Stimulated activated CD8-positive, alpha-beta memory T cell treated with anti-CD3 and anti-CD28 coated beads, Interleukin-12 subunit alpha, Interleukin-12 subunit beta, amount 100 ng/mL, for 4 hours (primary cell): ENCODE results near the gene GLO1.

Source experiments
- DNase-seq: peaks from one replicate; pipeline ENCODE4 v3.0.0-alpha.2; 2020; ENCODE audit warnings: low read depth

The GLO1 gene

DNA sequence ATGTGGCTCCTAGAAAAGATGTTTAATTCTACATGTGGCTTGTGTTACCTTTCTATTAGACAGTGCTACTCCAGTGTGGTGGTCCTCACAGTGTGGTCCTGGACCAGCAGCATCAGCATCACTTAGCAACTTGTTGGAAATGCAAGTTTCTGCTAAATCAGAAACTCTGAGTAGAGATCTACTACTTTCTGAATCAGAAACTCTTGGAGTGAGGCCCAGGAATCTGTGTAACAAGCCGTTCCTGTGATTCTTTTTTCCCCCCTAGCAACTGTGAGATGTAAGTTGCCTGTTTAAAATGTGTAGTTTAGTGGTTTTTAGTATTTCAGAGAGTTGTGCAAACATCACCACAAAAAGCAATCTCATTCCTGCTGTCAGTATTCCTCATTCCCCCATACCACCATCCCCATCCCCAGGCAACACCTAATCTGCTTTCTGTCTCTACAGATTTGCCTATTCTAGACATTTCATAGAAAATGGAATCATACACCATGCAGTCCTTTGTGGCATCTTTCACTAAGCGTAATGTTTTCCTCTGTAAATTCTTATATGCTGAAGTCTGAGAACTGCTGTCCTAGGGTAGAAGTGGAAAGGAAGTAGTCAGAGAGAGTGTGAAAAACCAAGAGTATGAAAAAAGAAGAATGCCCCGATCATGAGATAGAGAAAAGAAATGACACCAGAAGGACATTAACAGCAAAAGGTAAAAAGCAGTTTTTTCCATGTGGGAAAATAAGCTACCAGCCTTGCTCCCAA lies 44.4 kb downstream of the GLO1 start:
- no peak for DNase-seq

DNA sequence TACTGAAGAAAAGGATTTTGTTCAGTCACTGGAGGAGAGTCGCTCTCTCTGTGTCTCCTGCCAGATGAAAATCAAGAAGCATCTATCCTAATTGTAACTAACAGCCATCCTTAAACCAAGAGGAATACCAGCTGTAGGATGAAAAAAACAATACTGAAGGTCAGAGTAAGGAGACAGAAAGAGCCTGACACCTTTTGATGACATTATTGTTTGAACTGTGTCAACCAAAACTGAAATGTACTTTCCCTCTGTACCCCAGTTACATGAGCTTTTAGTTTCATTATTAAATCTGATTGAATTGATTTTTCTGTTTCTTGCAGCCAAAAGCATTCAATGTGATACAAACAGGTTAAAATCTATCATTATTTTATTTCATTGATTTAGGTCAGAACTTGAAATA lies 46.0 kb downstream of the GLO1 start:
- DNase-seq = no peak

DNA sequence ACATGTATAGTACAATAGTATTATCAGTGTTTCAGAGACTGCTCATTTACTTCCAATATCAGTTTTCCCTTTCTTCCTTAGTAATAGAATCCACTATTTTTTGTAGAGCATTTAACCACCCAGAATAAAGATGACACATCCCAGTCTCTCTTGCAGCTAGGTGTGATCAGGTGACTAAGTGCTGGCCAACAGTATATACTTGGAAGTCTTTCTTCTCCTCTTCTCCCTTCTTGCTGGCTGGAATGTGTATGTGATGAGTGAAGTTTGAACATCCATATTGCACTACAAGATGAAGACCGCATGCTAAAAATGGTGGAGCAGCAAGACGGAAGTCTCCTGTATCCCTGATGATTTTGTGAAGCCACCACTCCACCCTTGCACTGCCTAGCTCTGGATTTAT lies 48.7 kb downstream of the GLO1 start:
- no peak for DNase-seq

DNA sequence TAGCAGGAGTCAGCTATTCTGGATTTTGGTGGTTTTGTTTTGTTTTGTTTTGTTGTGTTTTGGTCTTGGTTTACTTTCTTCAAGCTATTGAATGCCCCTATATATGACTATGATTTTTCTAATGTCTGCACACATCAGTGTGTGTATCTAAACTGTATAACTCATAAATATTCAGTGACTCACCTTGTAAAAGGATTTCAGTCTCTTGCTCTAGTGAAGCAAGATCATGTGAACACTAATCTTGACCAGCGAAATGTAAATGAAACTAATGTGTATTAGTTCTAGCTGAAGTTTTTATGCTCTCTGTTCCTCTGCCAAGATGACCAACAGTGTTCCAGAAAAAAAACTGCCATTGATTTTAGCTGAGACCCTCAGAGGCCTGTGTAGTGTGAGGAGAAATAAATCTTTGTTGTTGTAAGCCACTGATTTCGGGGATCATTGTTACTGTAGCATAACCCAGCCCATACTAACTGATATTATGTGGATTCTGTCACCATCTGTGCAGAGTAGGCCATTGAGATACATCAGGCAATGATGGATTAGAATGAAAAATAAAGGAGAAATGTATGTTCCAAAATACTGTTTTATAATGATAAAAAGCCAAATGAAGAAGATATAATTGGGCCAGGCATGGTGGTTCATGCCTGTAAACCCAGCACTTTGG lies 51.7 kb downstream of the GLO1 start:
- DNase-seq = no peak

DNA sequence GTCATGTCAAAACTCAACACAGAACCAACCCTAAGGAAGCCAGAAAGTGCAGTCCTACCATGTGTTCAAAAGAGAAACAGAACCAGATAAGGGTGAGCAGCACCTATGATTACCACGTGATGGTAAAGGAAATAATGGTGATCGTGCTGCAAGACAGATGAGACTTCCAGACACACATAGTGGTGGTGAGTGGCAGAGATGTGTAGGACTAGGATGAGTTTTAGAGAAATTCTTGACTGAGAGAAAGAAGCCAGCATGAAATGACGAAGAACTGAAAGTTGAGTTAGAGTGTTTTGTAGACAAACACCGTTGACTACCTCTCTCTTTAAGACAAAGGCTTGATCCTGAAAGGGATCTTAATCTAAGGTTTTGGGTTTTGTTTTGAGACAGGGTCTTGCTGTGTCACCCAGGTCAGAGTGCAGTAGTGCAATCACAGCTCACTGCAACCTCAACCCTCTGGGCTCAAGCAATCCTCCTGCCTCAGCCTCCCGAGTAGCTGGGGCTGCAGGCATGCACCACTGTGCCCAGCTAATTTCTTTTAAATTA lies 52.7 kb downstream of the GLO1 start:
- DNase-seq = no peak

DNA sequence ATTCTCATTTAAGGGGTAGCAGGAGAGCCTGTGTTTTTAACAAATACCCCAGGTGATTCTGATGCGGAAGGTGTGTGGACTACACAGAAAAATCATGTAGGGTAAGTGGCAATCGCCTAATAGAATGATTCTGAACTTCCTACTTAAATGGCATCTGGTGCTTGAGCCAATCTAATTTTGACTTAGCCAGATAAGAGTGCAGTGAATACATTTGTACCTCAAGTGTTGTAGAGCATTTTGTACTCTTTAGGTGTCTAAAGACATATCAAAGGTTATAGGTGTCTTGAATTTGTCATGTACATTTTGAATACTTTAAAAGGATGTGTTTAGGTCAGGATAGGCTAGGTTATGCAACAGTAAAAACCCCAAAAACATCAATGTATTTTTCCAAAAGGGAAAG lies 53.2 kb downstream of the GLO1 start:
- no peak for DNase-seq

DNA sequence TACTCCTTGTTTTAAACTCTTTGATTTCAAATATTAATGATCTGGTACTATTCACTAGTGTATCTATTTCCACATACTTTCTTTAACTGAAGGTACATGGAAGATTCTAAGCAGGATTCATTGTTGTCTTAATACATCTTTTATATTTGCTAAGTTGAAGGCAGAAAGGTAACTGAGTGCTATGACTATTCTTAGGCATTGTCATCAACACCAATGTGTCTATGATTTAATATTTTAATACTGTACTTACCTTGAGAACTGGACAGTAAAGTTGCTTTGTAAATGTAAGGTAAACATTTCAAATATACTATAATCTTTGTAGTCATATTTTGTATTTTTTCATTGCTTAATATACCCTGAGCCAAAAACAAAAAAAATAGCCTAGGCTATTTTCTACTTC lies 54.3 kb downstream of the GLO1 start:
- DNase-seq = no peak

DNA sequence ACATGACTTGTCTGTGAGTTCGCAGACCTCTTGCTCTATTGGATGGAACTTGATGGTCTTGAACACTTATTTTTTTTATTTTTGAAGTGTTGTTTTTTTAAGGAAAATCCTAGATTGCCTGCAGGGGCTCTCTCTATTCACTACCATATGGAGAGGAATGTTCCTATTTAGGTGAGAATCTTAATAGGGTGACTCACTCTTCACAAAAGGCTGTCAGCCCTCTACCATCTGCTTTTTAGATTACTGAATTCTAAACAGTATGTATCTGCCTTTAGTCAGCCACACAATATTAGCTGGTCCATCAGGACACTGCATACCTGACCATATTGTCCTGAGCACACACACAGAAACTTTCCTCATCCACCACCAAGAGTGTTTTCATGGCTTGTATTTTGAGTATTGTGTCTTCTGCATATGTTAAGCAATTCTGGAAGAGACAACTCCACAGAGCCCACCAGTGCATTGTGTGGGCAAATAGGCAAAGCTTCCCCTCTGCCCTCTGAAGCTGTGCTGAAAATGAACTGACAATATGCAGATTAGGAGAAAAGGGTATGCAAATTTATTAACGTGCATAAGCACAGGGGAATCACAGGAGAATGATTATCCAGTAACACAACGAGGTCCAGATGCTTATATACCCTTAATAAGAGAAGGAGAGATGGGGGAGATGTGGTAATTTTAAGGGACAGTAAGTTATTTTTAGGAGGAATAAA lies 56.6 kb downstream of the GLO1 start:
- no peak for DNase-seq

DNA sequence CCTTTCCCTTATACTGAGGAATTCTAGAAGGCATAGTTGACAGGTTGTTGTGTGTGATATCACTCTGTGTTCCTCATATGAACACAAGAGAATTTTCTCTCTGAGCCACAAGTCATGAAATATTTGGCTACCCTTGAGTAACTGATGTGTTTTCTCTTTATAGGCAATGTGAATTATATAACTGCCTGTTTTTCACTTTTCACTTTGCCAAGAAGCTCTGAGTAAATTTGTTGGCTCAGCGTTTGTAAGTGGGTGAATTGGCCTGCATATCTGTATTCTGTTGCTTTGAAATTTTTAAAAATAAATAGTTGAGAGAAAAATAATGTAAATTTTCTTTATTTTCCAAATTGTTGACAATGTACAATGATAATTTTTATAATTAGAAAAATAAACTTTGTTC lies 58.0 kb downstream of the GLO1 start:
- no peak for DNase-seq

DNA sequence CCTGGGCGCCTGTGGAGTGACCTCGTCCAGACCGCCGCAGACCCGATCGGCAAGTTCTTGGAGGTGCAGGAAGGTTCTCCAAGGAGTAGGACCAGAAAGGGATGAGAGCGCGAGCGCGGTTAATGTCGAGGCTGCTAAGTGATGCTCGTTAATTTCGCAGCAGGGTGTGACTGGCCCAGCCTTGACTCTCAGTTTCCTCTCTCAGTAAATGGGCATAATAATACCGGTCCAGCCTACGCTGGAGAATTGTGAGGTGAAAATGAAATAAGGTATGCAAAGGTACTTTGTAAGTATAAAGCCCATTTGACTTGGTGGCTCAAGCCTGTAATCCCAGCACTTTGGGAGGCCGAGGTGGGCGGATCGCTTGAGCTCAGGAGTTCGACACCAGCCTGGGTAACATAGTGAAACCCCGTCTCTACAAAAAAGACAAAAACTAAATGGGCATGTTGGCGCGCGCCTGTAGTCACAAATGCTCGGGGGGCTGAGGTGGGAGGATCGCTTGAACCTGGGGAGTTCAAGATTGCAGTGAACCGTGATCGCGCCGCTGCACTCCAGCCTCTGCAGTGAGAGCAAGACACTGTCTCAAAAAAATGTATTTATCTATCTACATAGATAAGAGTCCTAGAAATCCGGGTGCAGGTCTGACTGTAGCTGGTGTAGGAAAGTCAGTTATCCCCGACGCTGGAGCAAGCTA lies 62.6 kb downstream of the GLO1 start:
- no peak for DNase-seq

DNA sequence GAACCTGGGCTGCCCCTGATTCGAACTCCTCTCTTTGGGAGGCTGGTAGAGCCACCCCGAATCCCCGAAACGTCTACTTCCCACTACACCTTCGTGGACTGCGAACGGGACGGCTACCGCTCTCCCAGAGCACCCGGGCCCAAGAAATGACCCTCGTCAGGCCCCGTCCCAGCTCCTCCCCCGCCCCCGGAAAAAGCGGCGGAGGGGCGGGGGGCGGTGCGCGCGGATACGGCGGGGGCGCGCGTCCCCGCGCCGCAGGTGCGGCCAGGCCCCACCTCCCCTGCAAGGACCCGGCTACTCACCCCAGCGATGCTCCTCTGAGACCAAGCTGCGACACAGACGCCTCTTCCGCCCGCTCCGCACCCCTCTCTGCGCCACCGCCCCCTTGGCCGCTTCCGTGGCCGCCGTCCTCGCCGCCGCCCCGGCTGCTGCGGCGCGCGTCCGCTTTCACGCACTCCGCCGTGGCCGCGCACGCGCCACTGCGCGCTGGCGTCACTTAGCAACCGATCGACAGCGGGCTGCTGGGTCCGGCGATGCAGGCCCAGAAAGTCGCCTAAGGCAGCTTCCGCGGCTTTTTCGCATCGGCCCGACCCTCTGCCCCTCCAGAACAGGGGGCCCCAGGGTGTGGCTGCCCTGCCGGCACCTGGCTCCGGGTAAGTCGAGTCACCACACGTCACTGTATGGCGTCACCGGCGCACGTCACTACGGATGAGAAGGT lies 63.3 kb downstream of the GLO1 start, which contains the start of gene BTBD9:
BTBD9 (minus strand) TSS at position 432 of the 718 bp plus-strand sequence.
- DNase-seq = peak; percentile 75

DNA sequence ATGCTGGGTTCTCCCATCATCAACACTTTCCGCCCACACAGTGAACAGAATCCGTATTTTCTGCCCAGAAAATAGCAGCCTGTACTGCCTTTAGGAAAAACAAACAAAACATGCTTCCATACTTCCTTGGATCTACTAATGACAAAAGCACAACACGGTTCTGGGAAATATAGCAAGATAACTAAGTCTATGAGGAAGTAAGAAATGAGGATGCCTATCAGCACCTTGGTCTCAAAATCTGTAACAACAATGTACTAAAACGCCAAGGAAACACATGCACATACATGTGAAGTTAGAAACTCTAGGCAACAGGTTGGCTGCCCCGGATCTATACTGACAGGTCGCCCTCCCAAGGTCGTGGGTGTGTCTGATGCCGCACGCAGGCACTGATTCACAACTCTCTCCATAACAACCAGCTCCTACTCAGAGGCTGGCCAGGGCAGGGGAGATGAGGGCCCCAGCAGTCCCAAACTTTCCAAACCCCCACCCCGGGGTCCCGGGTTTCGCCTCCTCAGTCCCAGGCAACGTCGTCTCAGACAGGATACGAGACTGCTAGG lies 63.9 kb downstream of the GLO1 start:
- peak; percentile 44 for DNase-seq

DNA sequence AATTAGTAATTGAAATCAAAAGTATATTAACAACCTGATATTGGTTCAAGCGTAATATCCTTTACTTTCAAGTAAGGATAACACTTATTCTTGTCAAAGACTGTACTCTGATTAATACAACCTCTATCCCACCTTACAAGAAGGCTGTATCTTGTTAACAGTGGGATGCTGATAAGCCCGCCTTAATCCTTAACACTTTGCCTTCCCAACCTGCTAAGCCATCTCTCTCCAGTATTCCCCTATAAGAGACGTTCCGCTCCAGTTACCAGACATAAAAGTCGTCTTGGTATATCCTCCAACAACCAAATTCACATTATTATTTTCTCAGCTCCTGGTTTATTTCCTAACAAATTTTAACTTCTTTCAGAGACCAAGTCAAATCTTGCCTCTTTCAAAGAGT lies 65.2 kb downstream of the GLO1 start:
- DNase-seq = no peak

DNA sequence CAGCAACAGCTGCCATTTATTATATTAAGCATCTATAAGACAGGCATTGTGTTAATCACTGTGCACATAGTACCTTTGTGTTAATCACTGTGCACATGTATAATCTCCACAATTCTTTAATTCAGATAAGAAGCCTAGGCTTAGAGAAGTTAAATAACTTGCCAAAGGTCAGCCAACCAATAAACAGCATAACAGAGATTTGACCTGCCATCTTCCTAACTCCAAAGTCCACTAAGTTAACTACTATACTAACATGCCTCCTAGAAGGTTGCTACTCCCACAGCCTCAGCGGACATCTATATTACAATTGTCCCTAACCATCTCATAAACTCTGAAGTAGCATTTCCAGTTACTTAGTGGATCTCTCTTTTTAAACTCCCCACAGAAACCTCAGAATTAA lies 66.9 kb downstream of the GLO1 start:
- DNase-seq = no peak

DNA sequence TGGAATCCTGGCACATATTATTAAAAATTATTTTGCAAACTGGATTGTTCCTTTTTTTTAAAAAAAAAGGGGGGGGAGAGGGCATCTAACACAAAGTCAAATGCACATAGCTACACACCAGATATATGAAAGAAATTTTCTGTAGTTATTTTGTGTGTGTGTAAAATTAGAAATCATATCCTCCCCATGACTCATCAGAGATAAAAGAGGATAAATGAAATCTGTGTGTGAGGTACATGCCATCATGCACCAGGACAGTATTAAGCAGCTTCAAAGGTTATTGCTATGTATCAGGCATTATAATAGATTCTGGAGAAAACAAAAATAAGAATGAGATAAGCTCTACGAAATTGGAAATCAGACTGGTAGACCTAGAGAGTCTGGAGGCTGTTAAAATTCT lies 68.4 kb downstream of the GLO1 start:
- no peak for DNase-seq

DNA sequence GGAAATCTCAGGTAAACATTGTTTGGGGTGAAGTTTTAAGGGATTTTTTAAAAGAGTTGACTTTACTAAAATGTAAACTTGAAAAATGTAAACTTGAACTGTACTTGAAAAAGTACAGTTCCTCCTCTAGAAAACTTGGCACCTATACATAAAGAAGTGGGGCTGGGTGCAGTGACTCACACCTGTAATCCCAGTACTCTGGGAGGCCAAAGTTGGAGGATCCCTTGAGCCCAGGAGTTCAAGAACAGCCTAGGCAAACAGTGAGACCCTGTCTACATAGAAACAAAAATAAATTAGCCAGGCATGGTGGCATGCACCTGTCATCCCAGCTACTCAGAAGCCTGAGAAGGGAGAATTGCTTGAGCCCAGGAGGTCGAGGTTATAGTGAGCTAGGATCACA lies 70.5 kb downstream of the GLO1 start:
- DNase-seq = no peak

DNA sequence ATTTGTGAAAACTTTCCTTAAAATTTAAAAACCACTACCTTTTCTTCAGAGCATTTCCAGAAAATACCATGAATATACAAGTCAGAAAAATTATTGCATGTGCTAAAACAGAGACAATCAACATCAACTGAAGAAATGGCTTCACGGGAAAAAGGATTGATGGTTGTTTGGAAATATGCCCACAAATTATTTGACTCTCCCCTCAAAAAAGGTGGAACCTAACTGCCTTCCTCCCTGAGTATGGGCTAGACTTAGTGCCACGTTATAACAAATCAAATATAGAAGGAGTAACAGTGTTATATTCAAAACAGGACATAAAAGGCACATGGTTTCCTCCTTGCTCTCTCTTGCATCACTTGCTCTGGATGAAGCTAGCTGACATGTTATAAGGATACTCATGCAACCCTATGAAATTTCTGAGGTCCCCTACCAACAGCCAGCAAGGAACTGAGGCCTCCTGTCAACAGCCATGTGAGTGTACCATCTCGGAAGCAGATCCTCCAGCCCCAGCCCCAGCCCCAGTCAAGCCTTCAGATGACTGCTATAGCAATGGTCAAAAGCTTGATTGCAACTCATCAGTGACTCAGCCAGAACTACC lies 71.7 kb downstream of the GLO1 start:
- DNase-seq = no peak
